Measurements from ENCODE around the gene TLCD5. TPM values are rescaled to one million over a fixed set of nuclear protein-coding genes. Genes with fewer than 3 reads are reported as not detected.

The TLCD5 gene
- total RNA-seq, 2 experiments from 2014 or later: 0.80 to 1.7 TPM

DNA sequence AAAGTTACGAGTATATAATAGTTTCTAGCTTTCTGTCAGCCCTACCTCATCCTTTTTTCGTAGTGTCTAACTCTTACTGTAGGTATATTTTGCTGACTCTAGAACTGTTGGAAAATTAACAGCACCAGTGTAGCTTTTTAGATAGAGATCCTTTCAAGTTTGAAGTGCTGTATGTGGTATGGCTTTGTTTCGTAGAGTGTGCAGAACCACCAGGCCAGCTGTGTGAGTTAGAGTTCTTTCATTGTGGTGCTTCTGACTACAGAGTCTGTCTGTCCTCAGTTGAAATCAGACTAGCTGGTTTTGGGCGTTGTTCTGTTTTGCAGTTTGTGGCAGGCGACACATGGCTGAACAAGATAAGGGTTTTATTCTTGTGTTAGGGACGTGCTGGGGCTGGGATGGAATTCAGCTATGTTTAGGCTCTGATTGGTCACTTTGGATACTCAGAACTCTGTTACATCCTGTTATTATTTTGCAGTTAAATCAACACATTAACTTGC, 14.3 kb downstream of the TLCD5 start:
- POLR2A ChIA-PET: no interaction called here
- Mint-ChIP-seq H3K9me3 (ENCODE audit: low read depth) (no peaks in the 10 kb centered on the region), H3K36me3 (ENCODE audit: low read depth) (peaks cover 3% of the 10 kb centered on the region), H3K4me1 (peaks cover 39% of the 10 kb centered on the region), H3K27me3 (peaks cover 45% of the 10 kb centered on the region), H3K27ac (no peak overlapping the region), H3K4me3 (no peak overlapping the region)
- CTCF ChIA-PET: interaction anchor here (0.6 to 1.2 kb wide), 2 partner anchors 13 to 55 kb away, joined by 3 read pairs; no protein-coding TSS in a partner anchor
- no peak for DNase-seq
- intact Hi-C loops (cut with DNase I, micrococcal nuclease): loop anchor here (5.0 to 10.0 kb wide), 5 partner anchors 93 to 953 kb away; partner anchors contain the start of gene SC5D (in 1 of the 2)
- no peak for ATAC-seq

DNA sequence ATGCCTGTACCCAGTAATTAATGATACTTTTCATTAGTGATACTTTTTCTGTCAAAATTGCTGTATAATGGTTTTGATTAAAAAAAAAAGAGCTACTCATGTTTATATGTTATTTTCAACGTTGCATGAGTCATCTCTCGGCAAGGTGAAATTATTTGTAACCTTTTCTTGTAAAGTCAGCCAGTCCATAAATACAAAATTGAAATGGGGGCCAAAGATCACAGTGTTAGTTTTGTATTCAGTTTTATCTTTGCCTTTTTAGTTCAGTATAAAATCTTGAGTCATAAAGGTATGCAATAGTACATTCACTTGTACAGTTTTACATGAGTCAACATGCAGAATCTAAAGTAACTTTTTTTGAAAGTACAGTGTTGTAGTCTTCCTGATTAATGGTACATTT, 15.4 kb downstream of the TLCD5 start:
- no peak overlapping the region for H3K4me3 Mint-ChIP-seq
- peaks cover 3% of the 10 kb centered on the region for H3K36me3 Mint-ChIP-seq (ENCODE audit: low read depth)
- POLR2A ChIA-PET: interaction anchor here (0.6 kb wide), 1 partner anchor 82 kb away, joined by 4 read pairs; no protein-coding TSS in a partner anchor
- CTCF ChIA-PET: interaction anchor here (0.5 to 0.7 kb wide), 3 partner anchors 27 to 1856 kb away, joined by 3 read pairs; no protein-coding TSS in a partner anchor
- peaks cover 44% of the 10 kb centered on the region for H3K4me1 Mint-ChIP-seq
- H3K27ac Mint-ChIP-seq: no peak overlapping the region
- no peaks in the 10 kb centered on the region for H3K9me3 Mint-ChIP-seq (ENCODE audit: low read depth)
- DNase-seq (no peak), ATAC-seq (no peak)
- intact Hi-C loops (cut with DNase I, micrococcal nuclease): no loop called here
- H3K27me3 Mint-ChIP-seq: peaks cover 47% of the 10 kb centered on the region

DNA sequence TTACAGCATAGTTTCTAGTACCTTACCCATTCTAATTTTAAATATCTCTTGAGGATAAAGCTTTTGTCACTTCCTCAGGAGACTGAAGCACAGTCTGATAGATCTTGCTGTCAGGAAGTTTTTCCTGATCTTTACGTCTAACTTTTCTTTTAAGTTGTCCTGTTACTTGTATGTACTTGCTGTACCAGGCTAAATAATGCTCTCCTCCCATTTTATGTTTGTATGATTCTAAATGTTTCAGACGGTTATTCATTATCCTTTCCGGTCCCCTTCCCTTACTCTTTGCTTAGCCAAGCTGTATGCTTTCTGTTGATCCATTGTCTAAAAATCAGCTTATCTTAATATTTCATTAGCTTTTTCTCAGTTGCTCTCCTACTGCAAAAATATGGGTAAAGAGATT, 17.1 kb downstream of the TLCD5 start:
- ATAC-seq: no peak
- DNase-seq: no peak
- intact Hi-C loops (cut with DNase I, micrococcal nuclease): no loop called here
- CTCF ChIA-PET: no interaction called here
- Mint-ChIP-seq H3K9me3 (ENCODE audit: low read depth) (no peaks in the 10 kb centered on the region), H3K4me3 (no peak overlapping the region), H3K4me1 (peaks cover 48% of the 10 kb centered on the region), H3K27ac (no peak overlapping the region), H3K27me3 (peaks cover 55% of the 10 kb centered on the region), H3K36me3 (ENCODE audit: low read depth) (peaks cover 3% of the 10 kb centered on the region)
- POLR2A ChIA-PET: no interaction called here

DNA sequence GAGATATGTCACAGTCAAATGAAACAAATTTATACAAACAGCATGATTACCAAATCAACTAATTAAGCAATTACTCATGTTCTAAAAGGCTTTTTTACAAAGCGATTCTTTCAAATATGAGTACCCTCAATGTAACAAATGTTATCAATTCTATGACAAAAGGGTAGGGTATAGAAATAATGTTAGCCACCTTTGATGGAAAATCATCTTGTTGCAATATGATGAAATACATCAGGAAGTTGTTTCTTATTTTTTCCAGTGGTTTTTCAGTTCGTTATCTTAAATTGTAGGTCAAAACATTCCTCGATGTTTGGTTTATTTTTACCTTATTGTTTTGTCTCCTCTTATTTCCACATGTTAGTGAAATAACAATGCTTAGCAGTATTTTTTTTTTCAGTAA, 17.6 kb downstream of the TLCD5 start:
- POLR2A ChIA-PET: no interaction called here
- H3K4me1 Mint-ChIP-seq: peaks cover 47% of the 10 kb centered on the region
- ATAC-seq (no peak), DNase-seq (no peak)
- peaks cover 3% of the 10 kb centered on the region for H3K36me3 Mint-ChIP-seq (ENCODE audit: low read depth)
- H3K27me3 Mint-ChIP-seq: peaks cover 53% of the 10 kb centered on the region
- intact Hi-C loops (cut with DNase I, micrococcal nuclease): no loop called here
- CTCF ChIA-PET: interaction anchor here (1.3 kb wide), 1 partner anchor 8 kb away, joined by 4 read pairs; no protein-coding TSS in a partner anchor
- H3K4me3 Mint-ChIP-seq: no peak overlapping the region
- no peaks in the 10 kb centered on the region for H3K9me3 Mint-ChIP-seq (ENCODE audit: low read depth)
- H3K27ac Mint-ChIP-seq: no peak overlapping the region

DNA sequence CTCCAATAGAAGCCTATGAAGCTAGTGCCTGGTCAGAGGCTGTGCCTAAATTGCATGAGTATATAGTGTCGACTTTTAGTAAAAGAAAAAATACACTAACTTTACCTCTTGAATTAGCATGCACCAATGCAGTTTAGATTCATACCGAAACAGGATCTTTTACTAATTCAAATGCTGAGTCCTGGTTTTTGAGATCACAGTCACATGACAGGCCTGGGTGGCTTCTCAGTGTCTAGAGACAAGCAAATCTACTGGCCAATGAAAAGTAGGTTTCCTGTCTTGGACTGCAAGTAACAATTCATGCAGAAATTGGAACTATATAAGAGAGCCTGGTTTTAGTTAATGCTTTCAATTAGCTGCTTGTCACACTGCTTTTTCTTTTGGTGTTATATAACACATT, 18.3 kb downstream of the TLCD5 start:
- Mint-ChIP-seq H3K27ac (no peak overlapping the region), H3K4me3 (no peak overlapping the region), H3K4me1 (peaks cover 42% of the 10 kb centered on the region), H3K9me3 (ENCODE audit: low read depth) (no peaks in the 10 kb centered on the region), H3K27me3 (peaks cover 51% of the 10 kb centered on the region), H3K36me3 (ENCODE audit: low read depth) (peaks cover 3% of the 10 kb centered on the region)
- intact Hi-C loops (cut with DNase I, micrococcal nuclease): no loop called here
- ChIA-PET CTCF (interaction anchor here (1.3 kb wide), 1 partner anchor 8 kb away, joined by 4 read pairs; no protein-coding TSS in a partner anchor), POLR2A (no interaction called here)
- peak; percentile 19 for DNase-seq
- peak; percentile 52 for ATAC-seq

DNA sequence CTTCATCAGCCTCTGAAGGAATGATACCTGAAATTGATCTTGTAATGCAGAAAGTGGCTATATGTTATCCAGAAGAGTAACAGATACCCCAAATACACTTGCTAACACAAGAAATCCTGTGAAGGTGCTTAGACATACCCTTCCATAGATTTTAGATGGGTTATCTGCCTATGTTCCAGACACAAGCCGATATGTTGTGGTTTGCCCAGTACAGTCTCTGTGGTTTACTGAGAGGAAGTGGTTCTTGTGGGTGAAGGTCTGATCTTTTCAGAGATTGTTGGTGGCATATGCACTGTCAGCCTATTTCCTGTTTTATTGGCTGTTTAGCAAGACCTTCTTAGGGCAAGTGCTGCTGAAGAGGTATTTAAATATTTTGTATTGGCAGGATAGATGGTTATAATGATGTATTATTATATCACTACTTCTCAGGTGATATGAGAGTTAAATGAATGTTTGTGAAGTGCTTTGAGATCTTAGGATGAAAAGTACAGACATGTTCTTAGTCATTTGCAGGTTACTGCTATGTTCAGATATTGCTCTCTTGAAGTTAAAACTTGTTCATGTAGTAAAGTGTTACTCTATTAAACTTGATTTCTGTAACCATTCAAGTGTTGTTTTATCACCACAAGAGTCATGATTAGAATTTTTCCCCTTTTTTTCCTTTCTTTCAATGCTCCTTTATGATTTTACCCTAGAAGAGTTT, 19.4 kb downstream of the TLCD5 start:
- ATAC-seq (peak; percentile 75), DNase-seq (peak; percentile 58)
- H3K4me3 Mint-ChIP-seq: no peak overlapping the region
- peaks cover 3% of the 10 kb centered on the region for H3K36me3 Mint-ChIP-seq (ENCODE audit: low read depth)
- ChIA-PET CTCF (no interaction called here), POLR2A (no interaction called here)
- peaks cover 39% of the 10 kb centered on the region for H3K4me1 Mint-ChIP-seq
- H3K27me3 Mint-ChIP-seq: peaks cover 50% of the 10 kb centered on the region
- no peak overlapping the region for H3K27ac Mint-ChIP-seq
- intact Hi-C loops (cut with DNase I, micrococcal nuclease): loop anchor here in 1 of 2 experiments (1.0 kb wide), 1 partner anchor 96 kb away; no protein-coding TSS in a partner anchor
- H3K9me3 Mint-ChIP-seq (ENCODE audit: low read depth): no peaks in the 10 kb centered on the region

DNA sequence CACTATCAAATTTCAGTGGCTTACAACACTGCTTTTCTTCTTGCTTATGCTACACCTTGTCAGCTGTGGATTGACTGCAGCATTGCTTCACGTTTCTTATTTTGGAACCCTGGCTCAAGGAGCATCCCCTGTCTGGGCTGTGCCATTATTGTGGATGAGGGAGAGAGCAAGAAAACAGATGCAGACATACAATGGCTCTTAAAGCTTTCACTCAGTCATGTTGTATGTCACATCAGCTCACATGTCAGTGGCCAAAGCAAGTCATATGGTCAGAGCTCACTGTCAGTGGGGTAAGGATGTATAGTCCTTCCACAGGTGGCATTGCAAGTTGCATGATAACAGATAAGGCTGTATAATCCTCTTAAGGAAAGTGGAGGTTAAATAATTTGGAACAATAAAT, 21.1 kb downstream of the TLCD5 start:
- Mint-ChIP-seq H3K27ac (no peak overlapping the region), H3K4me1 (peaks cover 29% of the 10 kb centered on the region), H3K36me3 (ENCODE audit: low read depth) (peaks cover 3% of the 10 kb centered on the region), H3K27me3 (peaks cover 44% of the 10 kb centered on the region), H3K4me3 (no peak overlapping the region), H3K9me3 (ENCODE audit: low read depth) (no peaks in the 10 kb centered on the region)
- ChIA-PET CTCF (interaction anchor here (0.8 kb wide), 1 partner anchor 339 kb away, joined by 3 read pairs; no protein-coding TSS in a partner anchor), POLR2A (no interaction called here)
- ATAC-seq: no peak
- no peak for DNase-seq
- intact Hi-C loops (cut with DNase I, micrococcal nuclease): no loop called here

DNA sequence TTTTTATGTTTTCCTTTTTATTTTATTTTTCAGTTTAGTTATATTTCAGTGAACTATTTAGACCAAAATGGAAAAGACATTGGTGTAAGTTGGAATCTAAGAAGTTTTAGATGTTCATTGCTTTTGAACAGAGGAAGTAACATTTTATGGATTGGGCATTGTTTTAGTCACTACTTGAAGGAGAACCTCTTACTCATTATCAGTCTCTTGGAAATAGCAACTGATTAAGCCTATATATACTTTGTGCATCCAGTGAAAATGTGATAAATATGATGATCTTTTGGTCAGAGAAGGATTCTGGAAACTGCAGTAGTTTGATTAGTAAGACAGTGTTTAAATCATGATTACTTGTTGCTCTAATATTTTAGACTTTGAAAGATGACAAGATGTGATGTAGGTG, 25.5 kb downstream of the TLCD5 start:
- Mint-ChIP-seq H3K4me3 (no peak overlapping the region), H3K4me1 (peaks cover 9% of the 10 kb centered on the region), H3K36me3 (ENCODE audit: low read depth) (no peaks in the 10 kb centered on the region), H3K9me3 (ENCODE audit: low read depth) (no peaks in the 10 kb centered on the region), H3K27me3 (peaks cover 50% of the 10 kb centered on the region), H3K27ac (no peak overlapping the region)
- POLR2A ChIA-PET: no interaction called here
- no peak for DNase-seq
- CTCF ChIA-PET: no interaction called here
- intact Hi-C loops (cut with DNase I, micrococcal nuclease): no loop called here
- no peak for ATAC-seq

DNA sequence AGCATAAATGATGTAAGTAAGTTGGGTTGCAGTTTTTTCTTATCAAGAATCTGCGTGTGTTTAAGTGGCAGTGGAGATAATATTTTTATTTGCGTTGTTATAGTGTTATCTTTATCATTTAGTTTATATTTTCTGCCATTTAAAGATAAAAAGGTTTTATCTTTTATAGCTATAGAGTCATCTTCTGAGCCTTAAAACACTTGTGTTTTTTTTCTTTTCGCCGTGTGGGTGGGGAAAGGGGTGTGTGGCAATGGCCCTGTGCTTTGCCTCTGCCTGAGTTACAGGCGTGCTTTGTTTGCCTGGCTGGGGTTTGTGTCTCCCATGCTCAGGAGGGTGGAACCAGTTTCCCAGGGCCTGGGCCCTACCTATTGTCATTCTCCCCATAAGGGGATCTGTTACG, 27.3 kb downstream of the TLCD5 start:
- intact Hi-C loops (cut with DNase I, micrococcal nuclease): no loop called here
- no peak for DNase-seq
- H3K36me3 Mint-ChIP-seq (ENCODE audit: low read depth): no peaks in the 10 kb centered on the region
- H3K4me1 Mint-ChIP-seq: peaks cover 1% of the 10 kb centered on the region
- no peak overlapping the region for H3K27ac Mint-ChIP-seq
- ATAC-seq: no peak
- H3K27me3 Mint-ChIP-seq: peaks cover 45% of the 10 kb centered on the region
- H3K9me3 Mint-ChIP-seq (ENCODE audit: low read depth): no peaks in the 10 kb centered on the region
- ChIA-PET CTCF (no interaction called here), POLR2A (no interaction called here)
- no peak overlapping the region for H3K4me3 Mint-ChIP-seq

DNA sequence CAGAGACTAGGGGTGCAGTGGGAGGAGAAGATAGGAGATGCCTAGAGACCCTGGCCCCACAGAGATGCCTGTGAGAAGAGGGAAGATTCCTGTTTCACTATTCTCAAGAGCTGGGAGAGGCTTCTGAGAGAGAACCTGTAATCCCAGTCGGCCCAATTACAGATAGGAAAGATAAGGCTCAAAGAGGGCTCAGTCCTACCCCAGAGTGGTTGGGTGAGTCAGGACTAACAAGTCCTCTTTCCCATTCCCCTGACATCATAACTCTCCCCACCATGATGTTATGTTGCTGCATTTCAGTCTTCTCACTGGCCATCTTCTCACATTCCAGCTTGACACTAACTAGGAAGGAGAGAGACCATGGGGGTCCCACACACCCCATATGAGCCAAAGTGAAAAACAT, 29.0 kb downstream of the TLCD5 start:
- peaks cover 45% of the 10 kb centered on the region for H3K27me3 Mint-ChIP-seq

DNA sequence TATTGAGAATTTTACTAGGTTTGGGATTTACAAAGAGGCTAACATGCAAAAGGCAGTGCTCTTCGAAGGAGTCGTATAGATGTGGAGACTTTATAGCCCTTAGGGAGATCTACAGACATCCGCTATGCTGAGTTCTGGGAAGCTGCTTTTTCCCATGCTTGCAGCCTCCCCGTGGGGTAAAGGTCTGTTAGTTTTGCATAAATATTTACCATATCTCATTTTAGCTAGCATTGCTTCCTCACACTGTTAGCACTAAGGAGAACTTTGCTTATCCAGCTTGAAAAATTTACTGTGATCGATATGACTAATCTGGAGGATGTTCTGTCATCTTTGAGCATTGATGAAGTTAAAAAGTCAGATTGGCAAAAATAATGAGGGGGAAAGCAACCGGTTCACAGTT, 29.7 kb downstream of the TLCD5 start:
- no peak overlapping the region for H3K4me3 Mint-ChIP-seq
- DNase-seq (no peak), ATAC-seq (no peak)
- POLR2A ChIA-PET: no interaction called here
- CTCF ChIA-PET: interaction anchor here (1.1 to 1.3 kb wide), 2 partner anchors 18 to 19 kb away, joined by 4 to 5 read pairs; no protein-coding TSS in a partner anchor
- no peaks in the 10 kb centered on the region for H3K4me1 Mint-ChIP-seq
- no peaks in the 10 kb centered on the region for H3K36me3 Mint-ChIP-seq (ENCODE audit: low read depth)
- no peaks in the 10 kb centered on the region for H3K9me3 Mint-ChIP-seq (ENCODE audit: low read depth)
- peaks cover 44% of the 10 kb centered on the region for H3K27me3 Mint-ChIP-seq
- intact Hi-C loops (cut with DNase I, micrococcal nuclease): no loop called here
- no peak overlapping the region for H3K27ac Mint-ChIP-seq

More for the DNA sequence above, 29.0 kb downstream of the TLCD5 start:
- H3K9me3 Mint-ChIP-seq (ENCODE audit: low read depth): no peaks in the 10 kb centered on the region
- no peaks in the 10 kb centered on the region for H3K4me1 Mint-ChIP-seq
- POLR2A ChIA-PET: no interaction called here
- H3K4me3 Mint-ChIP-seq: no peak overlapping the region
- DNase-seq (no peak), ATAC-seq (no peak)
- intact Hi-C loops (cut with DNase I, micrococcal nuclease): no loop called here
- CTCF ChIA-PET: interaction anchor here (0.6 to 0.7 kb wide), 2 partner anchors 9 to 26 kb away, joined by 3 read pairs; no protein-coding TSS in a partner anchor
- no peaks in the 10 kb centered on the region for H3K36me3 Mint-ChIP-seq (ENCODE audit: low read depth)
- H3K27ac Mint-ChIP-seq: no peak overlapping the region

DNA sequence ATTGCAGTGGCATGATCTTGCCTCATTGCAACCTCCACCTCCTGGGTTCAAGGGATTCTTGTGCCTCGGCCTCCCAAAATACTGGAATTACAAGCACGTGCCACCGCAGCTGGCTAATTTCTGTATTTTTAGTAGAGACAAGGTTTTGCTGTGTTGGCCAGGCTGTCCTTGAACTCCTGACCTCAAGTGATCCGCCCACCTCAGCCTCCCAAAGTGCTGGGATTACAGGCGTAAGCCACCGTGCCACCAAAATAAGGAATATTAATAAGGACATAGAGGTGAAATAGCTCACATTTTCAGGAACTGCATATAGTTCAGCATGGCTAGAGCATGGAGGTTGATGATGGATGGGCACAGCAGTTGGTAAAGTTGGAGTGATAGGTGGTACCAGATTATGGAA, 32.5 kb downstream of the TLCD5 start:
- ATAC-seq (no peak), DNase-seq (no peak)
- Mint-ChIP-seq H3K36me3 (ENCODE audit: low read depth) (no peaks in the 10 kb centered on the region), H3K27ac (no peak overlapping the region), H3K4me3 (no peak overlapping the region), H3K4me1 (no peaks in the 10 kb centered on the region), H3K27me3 (peaks cover 37% of the 10 kb centered on the region), H3K9me3 (ENCODE audit: low read depth) (no peaks in the 10 kb centered on the region)
- intact Hi-C loops (cut with DNase I, micrococcal nuclease): no loop called here
- POLR2A ChIA-PET: no interaction called here
- CTCF ChIA-PET: no interaction called here

Data from activated CD4-positive, alpha-beta T cell treated with anti-CD3 and anti-CD28 coated beads for 36 hours (primary cell).